Left ventricle myocardium inferior (tissue), 1 donor: ENCODE data around the gene CEACAM18. TPM values are rescaled to one million over a fixed set of nuclear protein-coding genes. Genes with fewer than 3 reads are reported as not detected.

ENCODE experiments used
- DNase-seq: peaks from one replicate; pipeline ENCODE4 v3.0.0-alpha.2; 2020
- H3K27ac ChIP-seq: fragments of 200-600 bp; replicated peaks from 2 replicates; pipeline ENCODE4 v1.8.0; 2021
- H3K27me3 ChIP-seq: fragments of 200-600 bp; 2 replicates; pipeline ENCODE4 v1.8.0; 2021; ENCODE audit warnings: low read depth
- H3K36me3 ChIP-seq: fragments of 200-600 bp; 2 replicates; pipeline ENCODE4 v1.8.0; 2021
- H3K4me1 ChIP-seq: fragments of 200-600 bp; 2 replicates; pipeline ENCODE4 v1.8.0; 2021
- H3K4me3 ChIP-seq: fragments of 200-600 bp; 2 replicates; pipeline ENCODE4 v1.8.0; 2021; ENCODE audit warnings: mild to moderate bottlenecking, moderate library complexity
- H3K9me3 ChIP-seq: fragments of 200-600 bp; replicated peaks from 2 replicates; pipeline ENCODE4 v1.8.0; 2021
- intact Hi-C: fragments of 100-400 bp; cut with micrococcal nuclease; formaldehyde crosslinking; loops from one replicate; pipeline ENCODE4 v1.11.0; 2022
- total RNA-seq: library from RNA; stranded (reverse); fragmentation: NEBNext Ultra II Directional; extraction: Animal tissue kit (Norgen Biotek cat#: 25700); gene quantifications from one replicate; pipeline ENCODE4 v1.2.1, GENCODE V29; 2021
- TF ChIP-seq, protein P1 (sequence below): fragments of 200-600 bp; IDR thresholded peaks from 2 replicates; pipeline ENCODE4 v1.8.0; 2021; ENCODE audit warnings: antibody characterized with exemption, mild to moderate bottlenecking, borderline replicate concordance
- donor health status: DM: no; HTN: yes; CAD: no; lungs with severe emphysema.

CEACAM18 gene
- total RNA-seq, 1 donor from 2014 or later: not detected

GRCh38 chr19:51507640-51508058 lies 29.3 kb downstream of the CEACAM18 start:
- intact Hi-C loops: no loop called here
- DNase-seq: no peak
- Histone ChIP-seq H3K27me3 (peaks cover 52% of the 10 kb centered on the region), H3K4me3 (no peak overlapping the region), H3K9me3 (peaks cover 19% of the 10 kb centered on the region), H3K27ac (no peak overlapping the region), H3K36me3 (no peaks in the 10 kb centered on the region), H3K4me1 (no peaks in the 10 kb centered on the region)
- TF ChIP-seq, protein P1, sequence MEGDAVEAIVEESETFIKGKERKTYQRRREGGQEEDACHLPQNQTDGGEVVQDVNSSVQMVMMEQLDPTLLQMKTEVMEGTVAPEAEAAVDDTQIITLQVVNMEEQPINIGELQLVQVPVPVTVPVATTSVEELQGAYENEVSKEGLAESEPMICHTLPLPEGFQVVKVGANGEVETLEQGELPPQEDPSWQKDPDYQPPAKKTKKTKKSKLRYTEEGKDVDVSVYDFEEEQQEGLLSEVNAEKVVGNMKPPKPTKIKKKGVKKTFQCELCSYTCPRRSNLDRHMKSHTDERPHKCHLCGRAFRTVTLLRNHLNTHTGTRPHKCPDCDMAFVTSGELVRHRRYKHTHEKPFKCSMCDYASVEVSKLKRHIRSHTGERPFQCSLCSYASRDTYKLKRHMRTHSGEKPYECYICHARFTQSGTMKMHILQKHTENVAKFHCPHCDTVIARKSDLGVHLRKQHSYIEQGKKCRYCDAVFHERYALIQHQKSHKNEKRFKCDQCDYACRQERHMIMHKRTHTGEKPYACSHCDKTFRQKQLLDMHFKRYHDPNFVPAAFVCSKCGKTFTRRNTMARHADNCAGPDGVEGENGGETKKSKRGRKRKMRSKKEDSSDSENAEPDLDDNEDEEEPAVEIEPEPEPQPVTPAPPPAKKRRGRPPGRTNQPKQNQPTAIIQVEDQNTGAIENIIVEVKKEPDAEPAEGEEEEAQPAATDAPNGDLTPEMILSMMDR: no peak

GRCh38 chr19:51508059-51508733 lies 29.9 kb downstream of the CEACAM18 start:
- Histone ChIP-seq H3K4me1 (no peaks in the 10 kb centered on the region), H3K27ac (no peak overlapping the region), H3K4me3 (no peak overlapping the region), H3K27me3 (peaks cover 57% of the 10 kb centered on the region), H3K36me3 (no peaks in the 10 kb centered on the region), H3K9me3 (peaks cover 19% of the 10 kb centered on the region)
- TF ChIP-seq, protein P1: no peak
- no peak for DNase-seq
- intact Hi-C loops: no loop called here

- H3K4me3 ChIP-seq: no peak overlapping the region
- no peaks in the 10 kb centered on the region for H3K36me3 ChIP-seq
- intact Hi-C loops: no loop called here
- H3K4me1 ChIP-seq: no peaks in the 10 kb centered on the region
- no peak for DNase-seq
- H3K27ac ChIP-seq: no peak overlapping the region
- H3K9me3 ChIP-seq: peaks cover 1% of the 10 kb centered on the region
- TF ChIP-seq, protein P1: no peak
- peaks cover 72% of the 10 kb centered on the region for H3K27me3 ChIP-seq
Measured at GRCh38 chr19:51509823-51510660, 31.7 kb downstream of the CEACAM18 start.

GRCh38 chr19:51511353-51511752 lies 33.0 kb downstream of the CEACAM18 start:
- TF ChIP-seq, protein P1: no peak
- Histone ChIP-seq H3K27ac (no peak overlapping the region), H3K4me1 (no peaks in the 10 kb centered on the region), H3K36me3 (no peaks in the 10 kb centered on the region), H3K27me3 (peaks cover 72% of the 10 kb centered on the region), H3K9me3 (no peaks in the 10 kb centered on the region), H3K4me3 (no peak overlapping the region)
- intact Hi-C loops: no loop called here
- no peak for DNase-seq

DNA sequence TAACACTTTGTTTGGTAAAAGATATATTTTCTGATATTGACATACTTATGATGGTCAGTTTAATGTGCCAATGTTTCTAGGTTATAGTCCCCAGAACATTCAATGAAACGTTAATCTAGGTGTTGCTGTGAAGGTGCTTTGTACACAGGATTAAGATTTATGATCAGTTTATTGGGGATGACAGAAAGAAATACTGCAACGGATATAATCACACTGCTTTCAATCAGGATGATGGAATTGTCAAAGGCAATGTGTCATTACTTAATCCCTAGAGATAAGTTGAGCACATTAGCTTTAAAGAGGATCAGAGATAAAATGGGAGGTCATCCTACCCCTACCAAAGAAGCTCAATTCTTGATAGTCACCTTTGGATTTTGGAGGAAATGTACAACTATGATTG lies 35.6 kb downstream of the CEACAM18 start:
- Histone ChIP-seq H3K4me3 (no peak overlapping the region), H3K4me1 (no peaks in the 10 kb centered on the region), H3K36me3 (no peaks in the 10 kb centered on the region), H3K27me3 (peaks cover 65% of the 10 kb centered on the region), H3K9me3 (peaks cover 5% of the 10 kb centered on the region), H3K27ac (no peak overlapping the region)
- TF ChIP-seq, protein P1: no peak
- no peak for DNase-seq
- intact Hi-C loops: no loop called here
